ENCODE data around the gene RCOR2. TPM values are rescaled to one million over a fixed set of nuclear protein-coding genes. Genes with fewer than 3 reads are reported as not detected.

Gene RCOR2
- total and polyA plus RNA-seq, 2 of the 13 experiments (the other 11 are each of a cell fraction or from before 2014, with no cell fraction given) = 8.3 to 8.5 TPM

GRCh38 chr11:63966444-63966843, 49.5 kb upstream of the RCOR2 start:
- 100% methylated on average over 1 of the region's 1 CpG for WGBS (ENCODE audit: low lambda C conversion rate)
- Histone ChIP-seq H3K36me3 (replicated peaks in 1 of 2; ENCODE audit: control insufficient read depth in 1 of 2, insufficient read depth in 2 of 2, low read length in 2 of 2) (no peaks in the 10 kb centered on the region), H3K79me2 (ENCODE audit: insufficient read depth, low read length) (no peaks in the 10 kb centered on the region), H3K4me1 (ENCODE audit: insufficient read depth, low read length) (peaks cover 28% of the 10 kb centered on the region), H3K9me3 (ENCODE audit: low read length) (no peaks in the 10 kb centered on the region), H3K9ac (ENCODE audit: insufficient read depth, low read depth, low read length) (no peak overlapping the region), H2AFZ (ENCODE audit: low read length) (no peak overlapping the region), H3K4me3 (replicated peaks in 1 of 3; ENCODE audit: insufficient read depth in 1 of 3, low read depth in 2 of 3, low read length in 3 of 3) (no peak overlapping the region), H4K20me1 (ENCODE audit: insufficient read depth, low read length) (no peaks in the 10 kb centered on the region), H3K4me2 (ENCODE audit: low read depth, low read length) (no peak overlapping the region), H3K27ac (ENCODE audit: extremely low read length, insufficient read depth, low read length) (no peak overlapping the region), H3K27me3 (ENCODE audit: control insufficient read depth in 1 of 2, insufficient read depth in 2 of 2, low read length in 2 of 2) (peaks cover 0 to 1% of the 10 kb centered on the region in 2 experiments; a peak in 2 of 5 replicates)
- ATAC-seq (no peak), DNase-seq (ENCODE audit: low spot score) (no peak), FAIRE-seq (no peak)
- ChIA-PET POLR2A (no interaction called here), CTCF (ENCODE audit: low intra/inter-chr PET ratio, low total read pairs) (no interaction called here)
- BruUV-seq (replicated peaks) = no TSS peak
- intact Hi-C loops (cut with micrococcal nuclease; ENCODE audit: unreplicated experiment) = no loop called here
- in situ Hi-C loops (cut with HindIII; ENCODE audit: extremely low pct_ligation_motif_present, low pct_unique_long_range_greater_than_20kb) = no loop called here
- TF ChIP-seq ZNF274 (CRISPR knock-in tag; IDR thresholded peaks at IDR 0.05) (no peak), ATF5 (CRISPR knock-in tag; IDR thresholded peaks at IDR 0.05; ENCODE audit: low read depth) (no peak), ZBTB10 (CRISPR knock-in tag; IDR thresholded peaks at IDR 0.05; ENCODE audit: borderline replicate concordance) (no peak), RARA (CRISPR knock-in tag; IDR thresholded peaks at IDR 0.05) (no peak), ZNF781 (CRISPR knock-in tag; IDR thresholded peaks at IDR 0.05; ENCODE audit: borderline replicate concordance, not compliant biosample characterization) (no peak), ZNF558 (CRISPR knock-in tag; IDR thresholded peaks at IDR 0.05; ENCODE audit: borderline replicate concordance) (no peak), MAZ (IDR thresholded peaks at IDR 0.05; ENCODE audit: borderline replicate concordance, low read depth, low read length) (no peak), MAZ (CRISPR knock-in tag; IDR thresholded peaks at IDR 0.05; ENCODE audit: low read depth) (no peak), STAT5B (CRISPR knock-in tag; IDR thresholded peaks at IDR 0.05) (no peak), CENPT (CRISPR knock-in tag; IDR thresholded peaks at IDR 0.05; ENCODE audit: low read depth) (no peak)
- TF ChIP-seq, protein P1, sequence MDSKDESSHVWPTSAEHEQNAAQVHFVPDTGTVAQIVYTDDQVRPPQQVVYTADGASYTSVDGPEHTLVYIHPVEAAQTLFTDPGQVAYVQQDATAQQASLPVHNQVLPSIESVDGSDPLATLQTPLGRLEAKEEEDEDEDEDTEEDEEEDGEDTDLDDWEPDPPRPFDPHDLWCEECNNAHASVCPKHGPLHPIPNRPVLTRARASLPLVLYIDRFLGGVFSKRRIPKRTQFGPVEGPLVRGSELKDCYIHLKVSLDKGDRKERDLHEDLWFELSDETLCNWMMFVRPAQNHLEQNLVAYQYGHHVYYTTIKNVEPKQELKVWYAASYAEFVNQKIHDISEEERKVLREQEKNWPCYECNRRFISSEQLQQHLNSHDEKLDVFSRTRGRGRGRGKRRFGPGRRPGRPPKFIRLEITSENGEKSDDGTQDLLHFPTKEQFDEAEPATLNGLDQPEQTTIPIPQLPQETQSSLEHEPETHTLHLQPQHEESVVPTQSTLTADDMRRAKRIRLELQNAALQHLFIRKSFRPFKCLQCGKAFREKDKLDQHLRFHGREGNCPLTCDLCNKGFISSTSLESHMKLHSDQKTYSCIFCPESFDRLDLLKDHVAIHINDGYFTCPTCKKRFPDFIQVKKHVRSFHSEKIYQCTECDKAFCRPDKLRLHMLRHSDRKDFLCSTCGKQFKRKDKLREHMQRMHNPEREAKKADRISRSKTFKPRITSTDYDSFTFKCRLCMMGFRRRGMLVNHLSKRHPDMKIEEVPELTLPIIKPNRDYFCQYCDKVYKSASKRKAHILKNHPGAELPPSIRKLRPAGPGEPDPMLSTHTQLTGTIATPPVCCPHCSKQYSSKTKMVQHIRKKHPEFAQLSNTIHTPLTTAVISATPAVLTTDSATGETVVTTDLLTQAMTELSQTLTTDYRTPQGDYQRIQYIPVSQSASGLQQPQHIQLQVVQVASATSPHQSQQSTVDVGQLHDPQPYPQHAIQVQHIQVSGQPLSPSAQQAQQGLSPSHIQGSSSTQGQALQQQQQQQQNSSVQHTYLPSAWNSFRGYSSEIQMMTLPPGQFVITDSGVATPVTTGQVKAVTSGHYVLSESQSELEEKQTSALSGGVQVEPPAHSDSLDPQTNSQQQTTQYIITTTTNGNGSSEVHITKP (CRISPR knock-in tag; IDR thresholded peaks at IDR 0.05; ENCODE audit: low read depth) = no peak
- TF ChIP-seq, protein P2, sequence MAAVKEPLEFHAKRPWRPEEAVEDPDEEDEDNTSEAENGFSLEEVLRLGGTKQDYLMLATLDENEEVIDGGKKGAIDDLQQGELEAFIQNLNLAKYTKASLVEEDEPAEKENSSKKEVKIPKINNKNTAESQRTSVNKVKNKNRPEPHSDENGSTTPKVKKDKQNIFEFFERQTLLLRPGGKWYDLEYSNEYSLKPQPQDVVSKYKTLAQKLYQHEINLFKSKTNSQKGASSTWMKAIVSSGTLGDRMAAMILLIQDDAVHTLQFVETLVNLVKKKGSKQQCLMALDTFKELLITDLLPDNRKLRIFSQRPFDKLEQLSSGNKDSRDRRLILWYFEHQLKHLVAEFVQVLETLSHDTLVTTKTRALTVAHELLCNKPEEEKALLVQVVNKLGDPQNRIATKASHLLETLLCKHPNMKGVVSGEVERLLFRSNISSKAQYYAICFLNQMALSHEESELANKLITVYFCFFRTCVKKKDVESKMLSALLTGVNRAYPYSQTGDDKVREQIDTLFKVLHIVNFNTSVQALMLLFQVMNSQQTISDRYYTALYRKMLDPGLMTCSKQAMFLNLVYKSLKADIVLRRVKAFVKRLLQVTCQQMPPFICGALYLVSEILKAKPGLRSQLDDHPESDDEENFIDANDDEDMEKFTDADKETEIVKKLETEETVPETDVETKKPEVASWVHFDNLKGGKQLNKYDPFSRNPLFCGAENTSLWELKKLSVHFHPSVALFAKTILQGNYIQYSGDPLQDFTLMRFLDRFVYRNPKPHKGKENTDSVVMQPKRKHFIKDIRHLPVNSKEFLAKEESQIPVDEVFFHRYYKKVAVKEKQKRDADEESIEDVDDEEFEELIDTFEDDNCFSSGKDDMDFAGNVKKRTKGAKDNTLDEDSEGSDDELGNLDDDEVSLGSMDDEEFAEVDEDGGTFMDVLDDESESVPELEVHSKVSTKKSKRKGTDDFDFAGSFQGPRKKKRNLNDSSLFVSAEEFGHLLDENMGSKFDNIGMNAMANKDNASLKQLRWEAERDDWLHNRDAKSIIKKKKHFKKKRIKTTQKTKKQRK (IDR thresholded peaks at IDR 0.05; ENCODE audit: low read length) = no peak
- TF ChIP-seq, protein P3, sequence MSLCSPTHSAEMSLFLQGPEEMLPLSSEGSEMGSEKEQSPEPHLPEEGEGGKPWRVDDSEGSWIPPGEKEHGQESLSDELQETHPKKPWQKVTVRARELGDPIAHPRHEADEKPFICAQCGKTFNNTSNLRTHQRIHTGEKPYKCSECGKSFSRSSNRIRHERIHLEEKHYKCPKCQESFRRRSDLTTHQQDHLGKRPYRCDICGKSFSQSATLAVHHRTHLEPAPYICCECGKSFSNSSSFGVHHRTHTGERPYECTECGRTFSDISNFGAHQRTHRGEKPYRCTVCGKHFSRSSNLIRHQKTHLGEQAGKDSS (CRISPR knock-in tag; IDR thresholded peaks at IDR 0.05; ENCODE audit: borderline replicate concordance, low read depth) = no peak

Data from HepG2 (cell line).